HEK293 (cell line): ENCODE data around the gene CWC25.

Experiments used
- GFI1B ChIP-seq: fragments of 450-650 bp; formaldehyde crosslinking; IDR thresholded peaks from 2 replicates; pipeline ENCODE4 v1.5.1; 2016; ENCODE audit warnings: missing biosample characterization, missing genetic modification characterization
- PATZ1 ChIP-seq: fragments of 450-650 bp; formaldehyde crosslinking; IDR thresholded peaks from 2 replicates; pipeline ENCODE4 v1.5.1; 2016; ENCODE audit warnings: missing biosample characterization, missing genetic modification characterization
- PRDM2 ChIP-seq: fragments of 450-650 bp; formaldehyde crosslinking; IDR thresholded peaks from 2 replicates; pipeline ENCODE4 v1.5.1; 2016; ENCODE audit warnings: missing biosample characterization, missing genetic modification characterization, borderline replicate concordance
- SCRT2 ChIP-seq: fragments of 450-650 bp; formaldehyde crosslinking; IDR thresholded peaks from 2 replicates; pipeline ENCODE4 v1.5.1; 2016; ENCODE audit warnings: missing biosample characterization, missing genetic modification characterization
- ZNF146 ChIP-seq: fragments of 450-650 bp; formaldehyde crosslinking; IDR thresholded peaks from 2 replicates; pipeline ENCODE4 v1.5.1; 2016; ENCODE audit warnings: missing biosample characterization, missing genetic modification characterization
- ZNF214 ChIP-seq: fragments of 450-650 bp; formaldehyde crosslinking; IDR thresholded peaks from 2 replicates; pipeline ENCODE4 v1.5.1; 2017; ENCODE audit warnings: missing biosample characterization, mild to moderate bottlenecking, missing genetic modification characterization, borderline replicate concordance
- ZNF280D ChIP-seq: fragments of 450-650 bp; formaldehyde crosslinking; IDR thresholded peaks from 2 replicates; pipeline ENCODE4 v1.5.1; 2016; ENCODE audit warnings: missing biosample characterization, missing genetic modification characterization
- ZNF571 ChIP-seq: fragments of 450-650 bp; formaldehyde crosslinking; IDR thresholded peaks from 2 replicates; pipeline ENCODE4 v1.5.0; 2017; ENCODE audit warnings: missing biosample characterization, missing genetic modification characterization
- ZNF585B ChIP-seq: fragments of 450-650 bp; formaldehyde crosslinking; IDR thresholded peaks from 2 replicates; pipeline ENCODE4 v1.5.1; 2016; ENCODE audit warnings: missing biosample characterization, missing genetic modification characterization
- ZNF639 ChIP-seq: fragments of 450-650 bp; formaldehyde crosslinking; IDR thresholded peaks from 2 replicates; pipeline ENCODE4 v1.5.1; 2016; ENCODE audit warnings: missing biosample characterization, missing genetic modification characterization
- ZNF692 ChIP-seq: fragments of 450-650 bp; formaldehyde crosslinking; IDR thresholded peaks from 2 replicates; pipeline ENCODE4 v1.5.1; 2016; ENCODE audit warnings: missing biosample characterization, missing genetic modification characterization
- ZXDB ChIP-seq: fragments of 450-650 bp; formaldehyde crosslinking; IDR thresholded peaks from 2 replicates; pipeline ENCODE4 v1.5.1; 2016; ENCODE audit warnings: missing biosample characterization, missing genetic modification characterization
- TF ChIP-seq, protein P1 (sequence below): fragments of 450-650 bp; formaldehyde crosslinking; conservative IDR thresholded peaks from 2 replicates; pipeline ENCODE4 v1.5.1; 2016; ENCODE audit warnings: low read depth, missing biosample characterization, missing genetic modification characterization
- TF ChIP-seq, protein P2 (sequence below): fragments of 450-650 bp; formaldehyde crosslinking; IDR thresholded peaks from 2 replicates; pipeline ENCODE4 v1.5.1; 2016; ENCODE audit warnings: missing biosample characterization, missing genetic modification characterization
- TF ChIP-seq, protein P3 (sequence below): fragments of 450-650 bp; formaldehyde crosslinking; IDR thresholded peaks from 2 replicates; pipeline ENCODE4 v1.5.1; 2017; ENCODE audit warnings: missing biosample characterization, missing genetic modification characterization

The CWC25 gene

DNA sequence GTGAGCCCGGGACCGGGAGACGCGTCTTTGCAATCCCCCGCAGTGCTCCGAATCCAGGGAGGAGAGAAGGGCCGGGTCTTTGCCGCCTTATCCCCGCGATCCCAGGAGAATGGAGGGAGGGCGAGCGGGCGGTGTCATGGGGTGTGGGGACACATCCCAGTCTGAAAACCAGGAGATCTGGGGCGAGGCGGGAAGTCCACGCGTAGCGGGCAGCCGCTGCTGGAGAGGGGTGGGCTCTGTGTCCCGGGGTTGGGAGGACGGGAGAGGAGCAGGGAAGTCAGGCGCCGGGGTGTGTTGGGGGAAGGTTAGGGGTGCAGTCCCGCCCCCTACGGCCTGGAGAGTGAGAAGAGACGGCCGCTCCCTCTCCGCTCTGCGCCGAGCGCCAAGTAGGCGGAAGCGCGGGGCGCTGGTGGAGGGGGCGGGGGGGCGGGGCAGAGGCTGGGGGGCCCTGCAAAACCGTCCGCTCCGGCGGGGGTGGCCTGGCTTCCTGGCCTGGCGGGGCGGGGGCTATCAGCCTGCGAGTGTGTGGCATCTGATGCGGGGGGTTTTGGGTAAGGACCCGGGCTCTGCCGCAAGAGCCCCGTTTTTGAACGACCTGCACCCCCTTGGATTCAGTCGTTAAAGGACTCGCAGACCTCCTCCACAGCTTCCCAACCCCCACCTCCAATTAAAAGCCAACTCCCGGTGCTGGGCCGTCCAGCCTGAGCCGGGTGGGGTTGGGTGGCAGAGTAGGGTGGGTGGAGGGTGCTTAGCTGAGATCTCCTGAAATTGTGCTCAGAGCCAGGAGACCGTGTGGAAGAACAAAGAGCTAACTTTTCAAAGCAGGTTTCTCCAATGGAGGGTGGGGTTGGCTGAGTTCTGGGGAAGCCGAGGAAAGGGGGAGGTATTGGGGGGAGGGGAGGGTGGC, 45.4 kb upstream of the CWC25 start (continued):
- TF ChIP-seq PATZ1 (tag by site-specific recombination) (peak; percentile 89), PRDM2 (no peak), SCRT2 (no peak), ZNF585B (tag by site-specific recombination) (no peak), GFI1B (tag by site-specific recombination) (no peak), ZNF214 (tag by site-specific recombination) (no peak), ZNF280D (tag by site-specific recombination) (no peak), ZNF692 (no peak; the same call in 1 of the 2 replicates), ZXDB (tag by site-specific recombination) (peak; percentile 13; the same call in 1 of the 2 replicates), ZNF639 (tag by site-specific recombination) (no peak), ZNF146 (tag by site-specific recombination) (no peak), ZNF571 (tag by site-specific recombination) (no peak)
- TF ChIP-seq, protein P1, sequence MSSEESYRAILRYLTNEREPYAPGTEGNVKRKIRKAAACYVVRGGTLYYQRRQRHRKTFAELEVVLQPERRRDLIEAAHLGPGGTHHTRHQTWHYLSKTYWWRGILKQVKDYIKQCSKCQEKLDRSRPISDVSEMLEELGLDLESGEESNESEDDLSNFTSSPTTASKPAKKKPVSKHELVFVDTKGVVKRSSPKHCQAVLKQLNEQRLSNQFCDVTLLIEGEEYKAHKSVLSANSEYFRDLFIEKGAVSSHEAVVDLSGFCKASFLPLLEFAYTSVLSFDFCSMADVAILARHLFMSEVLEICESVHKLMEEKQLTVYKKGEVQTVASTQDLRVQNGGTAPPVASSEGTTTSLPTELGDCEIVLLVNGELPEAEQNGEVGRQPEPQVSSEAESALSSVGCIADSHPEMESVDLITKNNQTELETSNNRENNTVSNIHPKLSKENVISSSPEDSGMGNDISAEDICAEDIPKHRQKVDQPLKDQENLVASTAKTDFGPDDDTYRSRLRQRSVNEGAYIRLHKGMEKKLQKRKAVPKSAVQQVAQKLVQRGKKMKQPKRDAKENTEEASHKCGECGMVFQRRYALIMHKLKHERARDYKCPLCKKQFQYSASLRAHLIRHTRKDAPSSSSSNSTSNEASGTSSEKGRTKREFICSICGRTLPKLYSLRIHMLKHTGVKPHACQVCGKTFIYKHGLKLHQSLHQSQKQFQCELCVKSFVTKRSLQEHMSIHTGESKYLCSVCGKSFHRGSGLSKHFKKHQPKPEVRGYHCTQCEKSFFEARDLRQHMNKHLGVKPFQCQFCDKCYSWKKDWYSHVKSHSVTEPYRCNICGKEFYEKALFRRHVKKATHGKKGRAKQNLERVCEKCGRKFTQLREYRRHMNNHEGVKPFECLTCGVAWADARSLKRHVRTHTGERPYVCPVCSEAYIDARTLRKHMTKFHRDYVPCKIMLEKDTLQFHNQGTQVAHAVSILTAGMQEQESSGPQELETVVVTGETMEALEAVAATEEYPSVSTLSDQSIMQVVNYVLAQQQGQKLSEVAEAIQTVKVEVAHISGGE (tag by site-specific recombination): peak; percentile 50
- TF ChIP-seq, protein P2, sequence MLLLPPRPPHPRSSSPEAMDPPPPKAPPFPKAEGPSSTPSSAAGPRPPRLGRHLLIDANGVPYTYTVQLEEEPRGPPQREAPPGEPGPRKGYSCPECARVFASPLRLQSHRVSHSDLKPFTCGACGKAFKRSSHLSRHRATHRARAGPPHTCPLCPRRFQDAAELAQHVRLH (tag by site-specific recombination): no peak
- TF ChIP-seq, protein P3, sequence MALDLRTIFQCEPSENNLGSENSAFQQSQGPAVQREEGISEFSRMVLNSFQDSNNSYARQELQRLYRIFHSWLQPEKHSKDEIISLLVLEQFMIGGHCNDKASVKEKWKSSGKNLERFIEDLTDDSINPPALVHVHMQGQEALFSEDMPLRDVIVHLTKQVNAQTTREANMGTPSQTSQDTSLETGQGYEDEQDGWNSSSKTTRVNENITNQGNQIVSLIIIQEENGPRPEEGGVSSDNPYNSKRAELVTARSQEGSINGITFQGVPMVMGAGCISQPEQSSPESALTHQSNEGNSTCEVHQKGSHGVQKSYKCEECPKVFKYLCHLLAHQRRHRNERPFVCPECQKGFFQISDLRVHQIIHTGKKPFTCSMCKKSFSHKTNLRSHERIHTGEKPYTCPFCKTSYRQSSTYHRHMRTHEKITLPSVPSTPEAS (tag by site-specific recombination): no peak
